Common myeloid progenitor, CD34-positive (primary cell): ENCODE measurements around the gene FHL5.
"Not testable (repeated sequence)": the region's sequence is repeated elsewhere in the genome, so short reads cannot be mapped to it uniquely, and the experiment has no call there.

Experiments used
- CTCF ChIA-PET: fragments of 350-600 bp; sonication (Branson Sonifier 250); formaldehyde crosslinking; loops from one replicate; lab custom pipeline; 2021; ENCODE audit warnings: antibody characterized with exemption; lab: Charles Lee
- POLR2A ChIA-PET: fragments of 350-600 bp; sonication (Branson Sonifier 250); formaldehyde crosslinking; loops from one replicate; lab custom pipeline; 2021; ENCODE audit warnings: antibody characterized with exemption; lab: Charles Lee
- DNase-seq, 3 donors: peaks; one replicate each; pipeline versions ENCODE4 v3.0.0 to v3.0.0-alpha.2; 2013
- H3K27ac ChIP-seq, 2 experiments: 1 replicate in 1 of 2; 2 replicates in 1 of 2; pipeline ENCODE4 v1.7.0; 2013; ENCODE audit warnings: inconsistent platforms in 2 of 2, low read length in 2 of 2, mild to moderate bottlenecking in 2 of 2, low read depth in 1 of 2, moderate library complexity in 1 of 2; ENCODE audit not compliant: severe bottlenecking in 2 of 2, insufficient read depth in 1 of 2, poor library complexity in 1 of 2
- H3K27me3 ChIP-seq, 5 experiments: replicated peaks in 2 of 5; 1 replicate in 3 of 5; 2 replicates in 2 of 5; pipeline versions ENCODE4 v1.6.1 to v1.7.0; 2013; ENCODE audit warnings: low read length in 4 of 5, mild to moderate bottlenecking in 2 of 5, moderate library complexity in 2 of 5, inconsistent platforms in 1 of 5; ENCODE audit not compliant: insufficient read depth in 5 of 5, control insufficient read depth in 4 of 5
- H3K36me3 ChIP-seq, 4 experiments: 1 replicate in 2 of 4; 2 replicates in 2 of 4; pipeline versions ENCODE4 v1.6.1 to v1.7.0; 2013; ENCODE audit warnings: low read length in 3 of 4, control low read depth in 1 of 4, mild to moderate bottlenecking in 1 of 4; ENCODE audit not compliant: control insufficient read depth in 4 of 4, insufficient read depth in 4 of 4
- H3K4me1 ChIP-seq, 4 experiments: 1 replicate in 3 of 4; 2 replicates in 1 of 4; pipeline versions ENCODE4 v1.6.1 to v1.7.1; 2013; ENCODE audit warnings: low read length in 3 of 4, mild to moderate bottlenecking in 3 of 4, control low read depth in 1 of 4, inconsistent platforms in 1 of 4, moderate library complexity in 1 of 4; ENCODE audit not compliant: control insufficient read depth in 4 of 4, insufficient read depth in 4 of 4; ENCODE audit errors: control extremely low read depth in 1 of 4
- H3K4me3 ChIP-seq, 7 experiments: 1 replicate in 4 of 7; 2 replicates in 3 of 7; pipeline versions ENCODE4 v1.5.1 to v1.7.0; 2013; ENCODE audit warnings: mild to moderate bottlenecking in 7 of 7, low read length in 6 of 7, moderate library complexity in 6 of 7, inconsistent platforms in 2 of 7, low read depth in 2 of 7, control low read depth in 1 of 7; ENCODE audit not compliant: insufficient read depth in 4 of 7, control insufficient read depth in 1 of 7; ENCODE audit errors: extremely low read depth in 1 of 7
- H3K9me3 ChIP-seq, 5 experiments: 1 replicate in 4 of 5; 2 replicates in 1 of 5; pipeline versions ENCODE4 v1.6.1 to v1.7.1; 2013; ENCODE audit warnings: low read length in 4 of 5, mild to moderate bottlenecking in 2 of 5, inconsistent platforms in 1 of 5, low read depth in 1 of 5, moderate library complexity in 1 of 5; ENCODE audit not compliant: control insufficient read depth in 4 of 5, insufficient read depth in 2 of 5; ENCODE audit errors: control extremely low read depth in 1 of 5
- WGBS: methylation state at CpG from one replicate; pipeline ENCODE4 v1.1.5; 2013; ENCODE audit not compliant: insufficient coverage; 5-methylcytosine and 5-hydroxymethylcytosine counted together

FHL5 gene

DNA sequence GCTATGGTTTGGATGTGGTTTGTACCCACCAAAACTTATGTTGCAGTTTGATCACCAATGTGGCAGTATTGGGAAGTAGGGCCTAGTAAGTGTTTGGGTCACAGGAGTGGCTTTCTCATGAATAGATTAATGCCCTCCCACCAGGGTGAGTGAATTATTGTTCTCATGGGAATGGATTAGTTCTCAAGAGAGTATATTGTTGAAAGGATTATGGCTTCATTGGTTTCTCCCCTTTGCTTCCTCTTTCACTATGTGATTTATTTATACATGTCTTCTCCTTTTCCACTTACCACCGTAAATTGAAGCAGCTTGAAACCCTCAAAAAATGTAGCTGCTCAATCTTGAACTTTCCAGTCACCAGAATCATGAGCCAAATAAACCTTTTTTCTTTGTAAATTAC, 30.5 kb upstream of the FHL5 start:
- H3K4me1 ChIP-seq, result no peaks in the 10 kb centered on the region
- peaks cover 0 to 5% (median 0%) of the 10 kb centered on the region in 5 experiments for H3K9me3 ChIP-seq
- CTCF ChIA-PET, result no interaction called here
- peaks cover 21 to 64% (median 39%) of the 10 kb centered on the region in 4 experiments for H3K36me3 ChIP-seq
- POLR2A ChIA-PET, result no interaction called here
- no peak overlapping the region for H3K4me3 ChIP-seq
- 80% methylated on average over 1 of the region's 1 CpG for WGBS
- no peak overlapping the region for H3K27ac ChIP-seq
- DNase-seq, result no peak
- no peaks in the 10 kb centered on the region for H3K27me3 ChIP-seq

DNA sequence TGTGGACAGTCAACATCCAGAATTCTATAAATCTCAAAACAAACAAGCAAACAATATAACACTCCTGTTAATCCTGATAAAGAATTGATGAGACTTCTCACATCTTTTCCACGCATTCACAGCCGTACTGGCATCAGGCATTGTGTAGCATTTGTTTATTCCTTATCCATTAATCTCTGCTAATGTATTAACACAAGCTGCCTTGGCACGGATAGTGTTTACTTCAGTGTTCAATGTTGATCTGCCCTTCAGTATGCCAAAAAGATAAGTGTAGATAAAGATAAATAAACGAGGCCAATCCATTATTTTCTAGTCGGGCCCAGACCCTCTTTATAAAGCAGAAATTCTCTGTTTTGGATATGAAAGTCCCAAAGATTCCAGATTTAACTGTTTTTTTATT, 25.2 kb upstream of the FHL5 start:
- no peaks in the 10 kb centered on the region for H3K27me3 ChIP-seq
- no peak overlapping the region for H3K4me3 ChIP-seq
- WGBS, result 92% methylated on average over 2 of the region's 5 CpGs
- H3K9me3 ChIP-seq, result no peaks in the 10 kb centered on the region
- no peaks in the 10 kb centered on the region for H3K4me1 ChIP-seq
- H3K27ac ChIP-seq, result no peak overlapping the region
- ChIA-PET CTCF (interaction anchor here (0.9 kb wide), 1 partner anchor 15 kb away, joined by 4 read pairs; no protein-coding TSS in a partner anchor), POLR2A (no interaction called here)
- DNase-seq, result no peak
- H3K36me3 ChIP-seq, result peaks cover 12 to 47% (median 28%) of the 10 kb centered on the region in 4 experiments

DNA sequence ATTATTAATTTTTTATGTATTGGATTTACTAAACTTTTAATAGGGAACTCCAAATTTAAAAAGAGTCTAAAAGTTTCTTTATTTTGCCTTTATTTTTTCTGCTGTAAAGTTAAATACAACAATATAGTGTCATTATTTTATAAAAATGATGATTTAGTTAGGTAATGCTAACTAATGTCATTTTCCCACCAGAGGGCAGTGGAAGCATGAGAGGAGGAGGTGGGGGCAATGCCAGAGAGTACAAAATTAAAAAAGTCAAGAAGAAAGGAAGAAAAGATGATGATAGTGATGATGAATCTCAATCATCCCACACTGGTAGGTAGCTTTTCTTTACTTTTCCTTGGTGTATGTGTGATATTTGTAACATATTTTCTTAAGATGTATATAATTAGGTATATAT, 20.2 kb upstream of the FHL5 start:
- H3K4me1 ChIP-seq, result no peaks in the 10 kb centered on the region
- POLR2A ChIA-PET, result no interaction called here
- no peaks in the 10 kb centered on the region for H3K27me3 ChIP-seq
- H3K27ac ChIP-seq, result no peak overlapping the region
- H3K36me3 ChIP-seq, result peaks cover 9 to 64% (median 26%) of the 10 kb centered on the region in 4 experiments
- peak; percentile 13 to 44 (median 41) for DNase-seq
- H3K9me3 ChIP-seq, result no peaks in the 10 kb centered on the region
- CTCF ChIA-PET, result interaction anchor here (1.5 kb wide), 1 partner anchor 10 kb away, joined by 4 read pairs; no protein-coding TSS in a partner anchor
- no peak overlapping the region for H3K4me3 ChIP-seq

DNA sequence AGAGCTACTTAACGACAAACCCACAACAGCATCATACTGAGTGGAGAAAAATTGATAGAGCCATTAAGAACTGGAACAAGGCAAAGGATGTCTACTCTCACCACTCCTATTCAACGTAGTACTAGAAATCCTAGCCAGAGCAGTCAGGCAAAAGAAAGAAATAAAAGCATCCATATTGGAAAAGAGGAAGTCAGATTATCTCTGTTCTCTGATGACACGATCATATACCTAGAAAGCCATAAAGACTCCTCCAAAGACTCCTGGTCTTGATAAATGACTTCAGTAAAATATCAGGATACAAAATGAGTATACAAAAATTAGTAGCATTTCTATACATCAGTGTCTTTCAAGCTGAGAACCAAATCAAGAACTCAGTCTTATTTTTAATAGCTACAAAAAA, 17.0 kb upstream of the FHL5 start:
- no CpG with 5 or more reads among the region's 3 CpGs for WGBS

DNA sequence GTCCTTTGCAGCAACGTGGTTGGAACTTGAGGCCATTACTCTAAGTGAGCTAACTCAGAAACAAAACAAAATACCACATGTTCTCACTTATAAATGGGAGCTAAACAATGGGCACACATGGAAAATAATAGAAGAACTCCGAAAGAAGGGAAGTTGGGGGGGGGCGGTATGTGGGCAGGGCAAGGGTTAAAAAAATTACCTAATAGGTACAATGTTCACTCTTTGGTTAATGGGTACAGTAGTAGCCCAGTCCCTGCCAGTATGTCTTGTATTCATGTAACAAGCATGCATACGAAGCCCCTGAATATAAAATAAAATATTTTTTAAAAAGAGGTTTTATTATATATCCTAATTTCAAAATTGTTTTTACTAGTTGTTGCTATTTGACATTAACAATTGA, 15.3 kb upstream of the FHL5 start:
- ChIA-PET POLR2A (no interaction called here), CTCF (no interaction called here)
- Histone ChIP-seq H3K9me3 (no peaks in the 10 kb centered on the region), H3K4me1 (no peaks in the 10 kb centered on the region), H3K27me3 (no peaks in the 10 kb centered on the region), H3K4me3 (no peak overlapping the region), H3K36me3 (peaks cover 6 to 66% (median 25%) of the 10 kb centered on the region in 4 experiments), H3K27ac (no peak overlapping the region)
- no CpG with 5 or more reads among the region's 4 CpGs for WGBS
- no peak for DNase-seq

More for the DNA sequence above, 17.0 kb upstream of the FHL5 start:
- ChIA-PET CTCF (interaction anchor here (1.2 kb wide), 1 partner anchor 513 kb away, joined by 4 read pairs; no protein-coding TSS in a partner anchor), POLR2A (interaction anchor here (1.5 kb wide), 1 partner anchor 10 kb away, joined by 5 read pairs; no protein-coding TSS in a partner anchor)
- Histone ChIP-seq H3K27ac (no peak overlapping the region), H3K36me3 (peaks cover 6 to 51% (median 21%) of the 10 kb centered on the region in 4 experiments), H3K4me3 (no peak overlapping the region), H3K4me1 (no peaks in the 10 kb centered on the region), H3K9me3 (no peaks in the 10 kb centered on the region), H3K27me3 (no peaks in the 10 kb centered on the region)
- DNase-seq, result no peak

DNA sequence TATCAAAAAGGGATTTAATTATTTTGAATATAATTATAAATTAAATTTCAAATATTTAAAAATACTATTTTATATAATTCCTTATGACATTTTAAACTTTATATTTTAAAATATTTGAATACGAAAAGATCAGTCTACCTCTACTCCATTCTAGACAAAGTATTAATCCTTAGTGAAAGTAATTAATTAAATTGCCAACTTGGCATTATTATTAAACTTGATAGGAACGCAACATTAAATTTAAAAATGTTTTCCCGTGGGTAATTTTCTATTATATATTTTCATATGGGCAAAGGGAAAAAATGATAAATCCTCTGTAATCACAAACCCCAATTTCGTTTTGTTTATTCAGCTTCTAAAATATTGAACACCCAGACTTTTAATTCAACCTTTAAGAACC, 8.4 kb upstream of the FHL5 start:
- no CpG with 5 or more reads among the region's 4 CpGs for WGBS
- Histone ChIP-seq H3K9me3 (no peaks in the 10 kb centered on the region), H3K27me3 (no peaks in the 10 kb centered on the region)

DNA sequence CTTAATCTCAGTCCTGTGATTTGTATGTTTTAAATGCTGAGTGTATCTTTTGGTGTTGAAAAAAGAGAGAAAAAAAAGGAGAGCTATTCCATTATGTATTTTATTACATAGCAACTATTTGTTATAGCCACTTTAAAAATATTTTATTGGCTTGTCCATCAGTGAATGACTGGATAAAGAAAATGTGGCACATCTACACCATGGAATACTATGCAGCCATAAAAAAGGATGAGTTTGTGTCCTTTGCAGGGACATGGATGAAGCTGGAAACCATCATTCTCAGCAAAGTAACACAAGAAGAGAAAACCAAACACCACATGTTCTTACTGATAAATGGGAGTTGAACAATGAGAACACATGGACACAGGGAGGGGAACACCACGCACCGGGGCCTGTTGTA, 3.2 kb upstream of the FHL5 start:
- POLR2A ChIA-PET, H3K4me1 ChIP-seq, DNase-seq, H3K9me3 ChIP-seq, CTCF ChIA-PET, H3K27ac ChIP-seq, H3K4me3 ChIP-seq: not testable (repeated sequence)
- Histone ChIP-seq H3K36me3 (peaks cover 0 to 13% (median 8%) of the 10 kb centered on the region in 4 experiments), H3K27me3 (peaks cover 2 to 28% (median 15%) of the 10 kb centered on the region in 5 experiments)
- no CpG with 5 or more reads among the region's 2 CpGs for WGBS

More for the DNA sequence above, 8.4 kb upstream of the FHL5 start:
- CTCF ChIA-PET, result no interaction called here
- Histone ChIP-seq H3K27ac (no peak overlapping the region), H3K4me1 (no peaks in the 10 kb centered on the region), H3K36me3 (peaks cover 18 to 58% (median 31%) of the 10 kb centered on the region in 4 experiments), H3K4me3 (no peak overlapping the region)
- POLR2A ChIA-PET, result no interaction called here
- DNase-seq, result no peak
